IPS DF 6.9 (cell line): ENCODE results near the gene JARID2.
"Not testable (repeated sequence)": the region's sequence is repeated elsewhere in the genome, so short reads cannot be mapped to it uniquely, and the experiment has no call there.

Experiments used
- DNase-seq: peaks from one replicate; pipeline ENCODE4 v3.0.0-alpha.2; 2013; ENCODE audit warnings: low read depth, low spot score
- H3K27ac ChIP-seq: one replicate; pipeline ENCODE4 v1.5.1; 2013; ENCODE audit warnings: low read length, control low read depth
- H3K27me3 ChIP-seq: 2 replicates; pipeline ENCODE4 v1.6.1; 2013; ENCODE audit warnings: mild to moderate bottlenecking, low read length; ENCODE audit not compliant: control insufficient read depth, insufficient read depth
- H3K36me3 ChIP-seq: 2 replicates; pipeline ENCODE4 v1.6.1; 2013; ENCODE audit warnings: low read length; ENCODE audit not compliant: control insufficient read depth, insufficient read depth
- H3K4me1 ChIP-seq: 2 replicates; pipeline ENCODE4 v1.6.1; 2013; ENCODE audit warnings: low read length; ENCODE audit not compliant: control insufficient read depth, insufficient read depth
- H3K4me3 ChIP-seq: 2 replicates; pipeline ENCODE4 v1.5.1; 2013; ENCODE audit warnings: mild to moderate bottlenecking, low read length
- H3K9me3 ChIP-seq: 2 replicates; pipeline ENCODE4 v1.6.1; 2013; ENCODE audit warnings: low read length, inconsistent platforms; ENCODE audit not compliant: control insufficient read depth, insufficient read depth
- WGBS: extraction: QIAGEN DNeasy Blood & Tissue Kit; methylation state at CpG from one replicate; pipeline ENCODE4 v1.1.7; 2013; ENCODE audit warnings: mixed read lengths, missing lambda C conversion rate; ENCODE audit not compliant: insufficient read length, insufficient coverage; 5-methylcytosine and 5-hydroxymethylcytosine counted together

Gene JARID2

GRCh38 chr6:15290067-15290680 lies 44.3 kb downstream of the JARID2 start:
- H3K36me3 ChIP-seq = no peaks in the 10 kb centered on the region; the same call in 1 of the 2 replicates
- no peak for DNase-seq
- no CpG with 5 or more reads among the region's 2 CpGs for WGBS

GRCh38 chr6:15290962-15291704 lies 45.3 kb downstream of the JARID2 start:
- no peaks in the 10 kb centered on the region; the same call in 1 of the 2 replicates for H3K36me3 ChIP-seq
- no peak overlapping the region for H3K27ac ChIP-seq
- no CpG with 5 or more reads among the region's 13 CpGs for WGBS

More at GRCh38 chr6:15290067-15290680, 44.3 kb downstream of the JARID2 start:
- Histone ChIP-seq H3K27ac (no peak overlapping the region), H3K27me3 (no peaks in the 10 kb centered on the region), H3K4me1 (peaks cover 6% of the 10 kb centered on the region), H3K4me3 (no peak overlapping the region), H3K9me3 (no peaks in the 10 kb centered on the region)

GRCh38 chr6:15292721-15293302 lies 46.9 kb downstream of the JARID2 start:
- H3K4me3 ChIP-seq = no peak overlapping the region
- no peaks in the 10 kb centered on the region for H3K27me3 ChIP-seq
- whole genome bisulfite sequencing = no CpG with 5 or more reads among the region's 7 CpGs
- H3K4me1 ChIP-seq = peaks cover 5% of the 10 kb centered on the region
- no peak for DNase-seq
- no peak overlapping the region for H3K27ac ChIP-seq
- H3K36me3 ChIP-seq = no peaks in the 10 kb centered on the region; the same call in 1 of the 2 replicates
- H3K9me3 ChIP-seq = no peaks in the 10 kb centered on the region

More at GRCh38 chr6:15290962-15291704, 45.3 kb downstream of the JARID2 start:
- Histone ChIP-seq H3K9me3 (no peaks in the 10 kb centered on the region), H3K4me1 (peaks cover 6% of the 10 kb centered on the region), H3K27me3 (no peaks in the 10 kb centered on the region), H3K4me3 (no peak overlapping the region)
- DNase-seq = no peak

GRCh38 chr6:15293674-15294073 lies 47.8 kb downstream of the JARID2 start:
- Histone ChIP-seq H3K36me3 (no peaks in the 10 kb centered on the region; the same call in 1 of the 2 replicates), H3K4me1 (peaks cover 4% of the 10 kb centered on the region; the same call in 1 of the 2 replicates), H3K9me3 (no peaks in the 10 kb centered on the region), H3K27ac (no peak overlapping the region), H3K27me3 (no peaks in the 10 kb centered on the region), H3K4me3 (no peak overlapping the region)
- WGBS = no CpG with 5 or more reads among the region's 2 CpGs
- no peak for DNase-seq

- DNase-seq = no peak
- H3K36me3 ChIP-seq = no peaks in the 10 kb centered on the region; the same call in 1 of the 2 replicates
- no peaks in the 10 kb centered on the region for H3K9me3 ChIP-seq
- no CpG with 5 or more reads among the region's 5 CpGs for WGBS
- no peak overlapping the region for H3K4me3 ChIP-seq
- H3K27ac ChIP-seq = no peak overlapping the region
- no peaks in the 10 kb centered on the region for H3K27me3 ChIP-seq
- H3K4me1 ChIP-seq = peaks cover 4% of the 10 kb centered on the region
Measured at GRCh38 chr6:15294504-15294903, 48.6 kb downstream of the JARID2 start.

GRCh38 chr6:15296249-15296648 lies 50.4 kb downstream of the JARID2 start:
- Histone ChIP-seq H3K36me3 (no peaks in the 10 kb centered on the region; the same call in 1 of the 2 replicates), H3K4me3 (no peak overlapping the region), H3K27ac (no peak overlapping the region), H3K4me1 (peaks cover 6% of the 10 kb centered on the region), H3K27me3 (no peaks in the 10 kb centered on the region), H3K9me3 (no peaks in the 10 kb centered on the region)
- no CpG with 5 or more reads among the region's 5 CpGs for WGBS
- no peak for DNase-seq

- Histone ChIP-seq H3K4me3 (no peak overlapping the region), H3K4me1 (peaks cover 6% of the 10 kb centered on the region), H3K36me3 (no peaks in the 10 kb centered on the region; the same call in 1 of the 2 replicates), H3K27me3 (no peaks in the 10 kb centered on the region), H3K9me3 (no peaks in the 10 kb centered on the region), H3K27ac (no peak overlapping the region)
- no peak for DNase-seq
- WGBS = no CpG with 5 or more reads among the region's 2 CpGs
Measured at GRCh38 chr6:15296735-15297134, 50.9 kb downstream of the JARID2 start.

GRCh38 chr6:15297167-15297566 lies 51.3 kb downstream of the JARID2 start:
- not testable (repeated sequence) for H3K4me1 ChIP-seq, H3K36me3 ChIP-seq, H3K27me3 ChIP-seq, H3K9me3 ChIP-seq, H3K4me3 ChIP-seq, H3K27ac ChIP-seq, DNase-seq
- no CpG with 5 or more reads among the region's 12 CpGs for WGBS

GRCh38 chr6:15297895-15298590 lies 52.2 kb downstream of the JARID2 start:
- Histone ChIP-seq H3K27me3 (no peaks in the 10 kb centered on the region), H3K9me3 (no peaks in the 10 kb centered on the region), H3K4me1 (peaks cover 4% of the 10 kb centered on the region), H3K4me3 (no peak overlapping the region), H3K36me3 (no peaks in the 10 kb centered on the region; the same call in 1 of the 2 replicates), H3K27ac (no peak overlapping the region)
- DNase-seq = no peak
- no CpG with 5 or more reads among the region's 9 CpGs for WGBS
